Smooth muscle cell of the brain vasculature (primary cell): ENCODE results near the gene KLF7.
A peak's percentile ranks its signal among the peaks of the same experiment; 100 is the strongest.

Experiments used
- DNase-seq: peaks from one replicate; pipeline ENCODE4 v3.0.0-alpha.2; 2012; ENCODE audit warnings: low read depth, low spot score

KLF7 gene

DNA sequence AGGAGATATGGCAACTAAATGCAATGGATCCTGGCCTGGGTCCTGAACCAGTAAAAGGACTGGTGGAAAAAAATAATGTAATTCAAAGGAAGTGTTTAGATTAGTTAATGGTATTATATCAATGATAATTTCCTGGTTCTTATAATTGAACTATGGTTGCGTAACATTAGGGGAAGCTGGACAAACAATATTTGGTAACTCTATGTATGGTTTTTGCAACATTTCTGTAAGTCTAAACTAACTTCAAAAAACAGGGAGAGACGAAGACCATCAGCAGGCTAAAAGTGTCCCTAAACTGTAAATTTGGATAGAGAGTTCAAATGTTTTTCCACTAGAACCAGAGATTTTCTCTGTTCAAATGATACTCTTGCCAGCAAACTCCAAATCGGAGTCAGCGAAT is 36.9 kb downstream of the KLF7 start:
- no peak for DNase-seq

DNA sequence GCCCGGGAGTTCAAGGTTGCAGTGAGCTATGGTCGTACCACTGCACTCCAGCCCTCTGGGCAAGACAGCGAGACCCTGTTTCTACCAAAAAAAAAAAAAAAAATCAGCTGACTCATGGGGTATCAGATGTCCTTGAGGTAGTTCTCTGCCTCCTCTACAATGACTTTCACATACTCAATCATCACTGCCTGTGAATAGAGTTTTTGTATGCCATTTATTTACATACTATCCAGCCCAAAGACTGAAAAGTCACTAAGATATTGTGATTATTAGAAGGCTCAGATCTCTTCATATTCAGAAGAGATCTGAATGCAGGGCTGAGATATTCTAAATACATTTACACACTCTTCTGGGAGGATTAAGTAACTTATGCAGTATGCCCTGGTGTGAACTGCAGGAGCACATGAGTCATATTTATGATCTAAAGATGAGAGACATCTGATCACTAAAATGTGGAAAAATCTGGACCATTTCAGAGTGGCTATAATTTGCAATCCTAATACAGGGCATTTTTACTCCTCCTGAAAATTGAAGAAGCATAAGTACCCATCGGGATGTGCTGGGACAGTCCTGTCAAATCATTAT is 38.9 kb downstream of the KLF7 start:
- DNase-seq = peak; percentile 41

DNA sequence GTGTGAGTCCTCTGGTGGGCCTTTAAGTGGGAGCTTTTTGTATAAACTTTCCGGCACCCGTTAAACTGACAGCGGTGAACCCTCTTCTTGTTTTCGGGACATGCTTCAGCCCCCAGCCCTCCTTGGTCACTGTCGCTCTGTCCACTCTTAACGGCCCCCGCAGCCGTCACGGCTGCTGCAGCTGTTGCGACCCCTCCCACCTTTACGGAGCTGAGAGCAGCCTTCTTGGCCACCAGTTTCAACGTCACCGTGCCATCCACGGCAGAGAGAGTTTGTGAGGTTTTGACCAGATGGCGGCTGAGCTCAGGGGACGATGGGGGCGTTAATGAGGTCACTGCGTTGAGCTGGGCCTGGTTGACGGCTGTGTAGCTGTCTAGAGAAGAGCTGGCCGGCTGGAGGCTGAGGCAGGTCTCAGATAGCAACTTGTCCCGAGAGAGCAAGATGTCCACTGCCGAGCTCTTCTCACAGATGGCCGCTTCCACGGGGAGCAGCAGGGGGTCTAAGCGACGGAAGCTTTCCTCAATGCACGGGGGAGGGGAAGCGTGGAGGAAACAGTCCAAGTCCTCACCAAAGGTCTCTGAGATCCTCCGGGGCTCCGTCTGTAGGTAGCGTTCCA is 41.9 kb downstream of the KLF7 start:
- DNase-seq = no peak

DNA sequence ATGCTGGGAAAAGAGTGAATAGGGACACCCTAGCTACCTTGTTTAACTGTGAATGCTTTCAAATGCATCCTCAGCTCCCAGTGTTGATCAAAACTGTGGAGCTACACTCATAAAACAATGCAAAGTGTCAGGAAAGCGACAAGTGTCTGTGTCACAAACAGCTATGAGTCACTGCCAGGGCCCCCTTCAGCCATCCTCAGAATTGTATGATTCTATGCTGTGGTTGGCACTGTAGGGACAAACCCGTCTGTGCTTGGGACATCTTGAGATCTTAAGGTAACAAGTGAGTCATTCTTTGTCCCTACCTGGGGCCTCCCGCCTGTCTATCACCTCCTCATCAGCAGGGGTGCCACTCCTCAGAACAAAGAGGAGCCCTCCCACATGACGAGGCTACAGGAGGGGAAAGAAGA is 42.4 kb downstream of the KLF7 start:
- no peak for DNase-seq

DNA sequence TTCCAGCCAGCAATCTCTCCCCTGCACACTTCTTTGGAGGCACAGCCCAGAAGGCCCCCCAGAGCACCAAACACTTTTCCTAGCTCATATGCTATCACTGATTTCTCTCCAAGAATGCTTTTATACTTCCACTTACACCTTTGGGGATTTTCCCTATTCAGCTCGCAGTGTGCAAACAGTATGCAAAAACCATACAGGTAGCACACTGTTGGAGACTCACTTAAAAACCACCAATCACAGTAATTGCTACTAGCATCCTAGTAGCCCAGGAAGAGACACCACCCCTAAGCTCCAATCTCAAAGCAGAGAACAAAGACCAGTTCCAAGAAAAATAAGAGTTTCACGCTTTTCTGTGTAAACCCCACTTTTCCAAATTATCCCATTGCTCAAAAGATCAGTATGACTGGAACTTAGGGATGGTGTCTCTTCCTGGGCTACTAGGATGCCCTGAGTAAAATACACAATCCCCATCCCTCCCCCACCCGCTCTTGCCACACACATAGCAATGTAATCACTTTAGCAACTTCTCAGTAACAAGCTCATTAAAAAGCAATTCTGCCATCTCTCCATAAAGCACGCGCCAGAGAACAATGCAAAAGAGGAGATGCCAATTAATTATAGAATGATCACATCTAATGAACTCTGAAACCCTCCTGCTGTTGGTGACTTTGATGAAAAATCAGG is 43.0 kb downstream of the KLF7 start:
- no peak for DNase-seq

DNA sequence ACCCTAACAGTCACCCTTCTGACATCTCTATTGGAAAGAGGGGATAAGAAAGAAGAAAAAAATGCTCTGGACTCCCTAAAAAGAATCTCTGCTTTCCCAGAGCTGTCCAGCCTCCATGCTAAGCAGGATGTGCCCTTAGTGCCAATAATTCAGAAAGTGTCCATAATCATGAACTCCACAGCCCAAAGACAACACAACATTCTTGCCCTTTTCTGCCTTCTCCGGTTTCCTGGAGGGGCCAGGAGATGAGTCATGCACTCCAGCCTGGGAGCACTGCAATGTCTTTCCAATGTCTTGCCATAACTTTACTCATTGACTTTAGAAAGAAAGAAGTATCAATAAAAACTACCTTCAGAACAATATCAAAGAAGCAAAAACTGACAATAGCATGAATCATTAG is 44.0 kb downstream of the KLF7 start:
- peak; percentile 71 for DNase-seq

DNA sequence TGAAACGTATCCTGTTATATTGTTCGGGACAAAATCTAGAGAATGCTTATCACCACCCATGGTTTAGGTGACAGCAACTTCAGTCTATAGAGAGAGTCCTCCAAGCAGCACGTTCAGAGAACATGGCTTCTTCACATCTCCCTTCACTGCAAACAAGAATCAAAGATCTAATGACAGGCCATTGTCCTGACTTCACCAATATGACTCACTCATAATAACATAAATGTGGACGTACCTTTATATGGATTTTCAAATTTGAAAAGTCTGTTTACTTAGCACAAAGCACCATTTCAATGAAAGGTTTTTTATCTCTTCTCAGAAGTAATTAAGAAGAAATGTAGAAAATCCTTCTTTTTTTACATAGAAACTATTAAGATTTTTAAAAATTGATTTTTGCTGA is 46.7 kb downstream of the KLF7 start:
- no peak for DNase-seq

DNA sequence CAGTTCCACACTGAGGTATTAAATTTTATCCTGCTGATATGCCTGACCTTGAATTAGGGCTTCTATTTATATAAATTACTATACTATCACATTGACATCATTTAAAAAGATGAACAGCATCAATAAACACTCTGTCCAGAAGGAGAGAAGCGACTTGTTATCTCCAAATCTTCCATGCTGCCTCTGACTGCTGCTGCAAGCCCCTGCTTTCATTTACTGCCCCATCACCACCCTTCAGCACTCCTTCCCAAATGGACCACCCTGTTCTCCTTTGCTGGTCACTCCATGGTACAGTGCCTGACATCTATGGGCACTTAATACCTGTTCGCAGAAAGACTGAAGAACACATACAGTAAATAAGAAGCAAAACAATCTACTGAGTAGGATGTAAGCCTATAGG is 48.1 kb downstream of the KLF7 start:
- no peak for DNase-seq

DNA sequence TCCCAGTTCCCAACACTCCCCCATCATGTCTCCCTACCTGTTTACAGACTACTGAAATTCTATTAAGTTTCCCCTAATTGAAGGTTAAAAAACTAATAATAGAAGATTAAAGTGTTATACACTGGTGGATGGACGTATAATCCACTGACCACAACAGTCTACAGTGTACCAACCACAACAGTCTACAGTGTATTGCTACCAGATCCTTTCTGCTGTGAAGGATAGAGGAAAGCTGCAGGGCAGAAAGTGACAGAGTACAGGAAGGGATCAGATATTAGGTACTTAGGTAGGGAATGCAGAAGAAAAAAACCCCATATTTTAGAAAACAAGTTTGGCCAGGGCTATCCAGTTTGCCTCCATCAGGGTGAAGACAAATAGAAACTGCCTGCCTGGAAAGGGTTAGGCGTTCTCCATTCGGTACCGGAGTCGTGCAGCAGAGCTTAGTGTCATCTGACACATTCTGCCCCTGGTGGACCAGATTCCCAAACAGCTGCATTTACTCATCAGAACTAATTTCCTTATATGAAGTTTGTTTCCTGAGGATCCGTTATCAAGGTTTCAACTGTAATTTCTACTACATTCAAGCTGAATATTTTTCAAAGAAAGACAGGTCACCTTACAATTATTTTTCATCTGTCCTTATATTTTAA is 49.9 kb downstream of the KLF7 start:
- DNase-seq = no peak

DNA sequence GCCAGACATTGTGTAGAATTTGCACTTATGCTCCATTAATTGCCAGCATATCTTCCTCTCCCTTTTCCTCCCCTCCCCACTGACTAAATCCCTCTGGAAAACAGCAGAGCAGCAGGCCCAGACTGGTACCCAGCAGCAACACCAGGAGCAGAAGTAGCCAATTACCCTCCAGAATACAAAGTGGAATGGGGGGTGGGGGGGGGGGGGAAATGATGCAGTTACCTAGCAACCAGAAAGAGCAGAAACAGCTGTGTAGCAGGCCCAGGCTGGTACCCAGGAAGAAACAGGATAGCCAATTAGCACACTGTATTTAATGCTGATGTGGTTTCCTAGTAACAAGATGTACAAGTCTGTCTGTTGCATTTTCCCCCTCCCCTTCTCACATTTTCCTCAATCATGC is 52.3 kb downstream of the KLF7 start:
- no peak for DNase-seq

DNA sequence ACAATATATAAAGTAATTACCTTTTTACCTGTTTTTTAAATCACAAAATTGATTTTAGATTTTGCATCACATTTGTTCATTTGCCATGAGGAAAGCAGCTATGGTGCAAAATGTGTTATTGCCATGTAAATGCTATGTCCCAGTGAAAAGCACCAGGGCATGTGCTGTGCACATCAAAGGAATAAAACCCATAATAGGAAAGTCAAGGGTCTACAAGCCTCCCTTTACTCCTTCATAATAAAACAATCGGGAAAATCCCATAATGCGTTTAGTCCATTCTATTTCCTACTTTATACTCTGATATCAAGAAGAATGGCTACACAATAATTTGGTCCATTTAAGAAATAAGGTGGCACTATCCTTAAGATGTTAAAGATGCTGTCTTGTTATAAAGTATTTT is 53.0 kb downstream of the KLF7 start:
- DNase-seq = no peak

DNA sequence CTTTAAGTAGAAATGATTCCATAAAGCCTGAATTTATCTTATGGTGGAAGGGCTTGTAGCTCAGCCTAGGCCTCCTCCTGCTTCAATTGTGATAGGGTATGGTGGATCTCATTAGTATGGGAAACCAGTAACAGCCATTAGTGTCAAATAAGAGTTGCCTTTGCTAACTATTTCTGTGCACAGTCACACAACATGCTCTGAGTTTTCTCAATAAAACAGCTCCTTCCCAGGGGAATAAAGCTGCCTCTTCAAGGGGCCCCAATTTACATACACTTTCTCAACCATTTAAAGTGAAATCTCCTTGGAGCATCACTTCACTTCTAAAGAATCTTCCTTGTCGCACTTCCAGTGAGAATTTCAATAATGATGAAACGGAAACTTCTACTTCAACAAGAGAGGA is 53.4 kb downstream of the KLF7 start:
- no peak for DNase-seq

DNA sequence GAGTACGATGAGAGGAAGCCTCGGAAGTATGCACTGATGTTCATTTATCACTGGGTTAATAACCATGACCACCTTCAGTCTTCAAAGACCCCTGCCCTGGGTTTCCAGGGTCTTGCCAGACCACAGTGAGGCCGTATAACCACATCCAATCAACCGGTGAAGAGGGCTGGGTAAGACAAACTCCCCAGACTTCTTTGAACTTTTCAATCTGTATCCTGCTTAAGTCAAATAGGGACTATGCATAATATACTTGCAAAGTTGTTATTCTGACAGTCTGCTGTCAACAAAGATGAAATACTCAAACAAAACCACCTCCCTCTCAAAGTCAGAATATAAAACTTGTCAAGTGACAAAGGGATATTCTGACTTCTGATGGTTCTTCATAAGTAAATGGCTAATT is 54.0 kb downstream of the KLF7 start:
- no peak for DNase-seq

DNA sequence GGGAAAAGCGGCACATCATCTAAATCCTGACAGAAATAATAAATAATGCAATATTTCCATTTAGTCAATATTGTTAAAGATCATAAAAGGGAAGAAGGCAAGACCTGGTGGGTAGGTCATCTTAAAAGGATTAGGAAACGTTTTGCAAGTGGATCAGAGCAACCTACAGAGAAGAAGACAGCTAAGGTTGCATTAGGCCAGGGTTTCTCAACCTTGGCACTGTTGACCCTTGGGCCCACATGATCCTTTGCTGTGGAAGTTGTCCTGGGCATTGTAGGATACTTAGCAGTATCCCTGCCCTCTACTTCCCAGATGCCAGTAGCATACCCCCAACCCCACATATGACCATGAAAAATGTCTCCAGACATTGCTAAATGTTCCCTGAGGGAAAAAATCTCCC is 55.0 kb downstream of the KLF7 start:
- DNase-seq = no peak

DNA sequence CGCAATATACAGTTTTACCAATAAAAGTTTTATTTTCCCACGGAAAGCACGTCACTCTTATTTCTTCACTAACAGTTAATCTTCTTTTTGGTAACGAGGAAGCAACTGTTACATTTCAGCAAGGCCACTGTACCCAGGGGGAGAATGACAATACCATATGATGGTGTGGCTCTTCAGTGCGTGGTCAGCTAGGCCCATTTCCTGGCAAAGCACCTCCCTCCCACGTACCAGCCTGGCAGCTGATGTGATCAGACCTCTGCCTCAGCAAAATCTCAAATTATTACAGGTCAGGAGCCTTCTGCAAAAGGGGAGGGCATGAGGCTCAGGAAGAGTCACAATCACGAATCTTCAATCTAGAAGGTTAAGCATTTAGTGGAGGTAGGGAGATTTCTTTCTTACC is 55.4 kb downstream of the KLF7 start:
- no peak for DNase-seq

DNA sequence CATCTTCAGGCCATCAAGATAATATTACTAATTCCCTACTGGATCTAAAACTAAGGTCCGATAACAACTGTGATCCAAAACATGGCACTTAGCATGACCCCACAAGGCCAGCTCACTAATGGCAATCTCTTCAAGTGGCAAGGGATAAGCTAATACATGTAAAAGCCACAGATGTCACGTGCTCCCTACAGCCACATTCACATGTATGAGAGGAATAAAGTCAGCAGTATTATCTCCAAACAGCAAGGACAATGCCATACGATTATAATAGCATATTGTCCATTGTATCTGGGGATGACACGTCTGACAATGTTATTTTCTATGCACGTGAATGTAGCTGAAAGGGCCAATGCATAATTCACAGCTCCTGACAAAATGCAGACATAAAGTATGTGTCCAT is 56.0 kb downstream of the KLF7 start:
- DNase-seq = no peak

DNA sequence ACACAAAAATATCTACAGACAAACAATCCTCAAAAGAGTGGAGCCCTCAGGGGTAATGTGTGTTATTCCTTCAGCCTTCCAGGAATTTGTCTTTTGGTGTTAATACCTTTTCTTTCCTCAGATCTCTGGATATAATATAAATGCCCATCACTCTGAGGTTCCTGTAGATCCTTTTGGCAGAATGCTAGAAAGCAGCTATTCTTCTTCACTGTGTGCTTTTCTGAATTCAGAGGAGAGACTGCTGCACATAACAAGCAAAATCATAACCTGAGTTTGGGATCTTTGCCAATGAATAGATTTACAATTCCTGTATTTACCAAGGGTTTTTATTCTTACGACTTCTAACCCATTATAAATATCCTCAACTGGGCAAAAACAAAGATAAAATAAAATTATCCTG is 57.3 kb downstream of the KLF7 start:
- no peak for DNase-seq

DNA sequence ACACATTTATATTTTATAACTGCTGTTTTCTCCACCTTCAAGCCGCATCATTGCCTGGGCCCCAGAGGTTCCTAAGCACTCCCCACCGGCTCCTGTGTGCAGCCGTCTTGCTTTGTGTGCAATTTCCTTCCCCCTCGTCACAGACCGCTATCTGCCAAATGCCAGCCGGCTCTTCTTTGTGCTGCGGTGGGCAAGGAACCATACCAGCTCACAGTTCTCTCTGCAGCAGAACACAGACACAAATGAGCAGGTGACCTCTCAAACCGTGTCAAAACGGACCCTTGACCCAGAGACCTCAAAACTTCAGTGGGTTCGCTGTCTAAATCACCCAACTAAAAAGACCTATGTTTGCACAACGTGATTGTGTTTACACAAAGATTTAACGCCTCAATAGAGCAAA is 58.2 kb downstream of the KLF7 start:
- no peak for DNase-seq

DNA sequence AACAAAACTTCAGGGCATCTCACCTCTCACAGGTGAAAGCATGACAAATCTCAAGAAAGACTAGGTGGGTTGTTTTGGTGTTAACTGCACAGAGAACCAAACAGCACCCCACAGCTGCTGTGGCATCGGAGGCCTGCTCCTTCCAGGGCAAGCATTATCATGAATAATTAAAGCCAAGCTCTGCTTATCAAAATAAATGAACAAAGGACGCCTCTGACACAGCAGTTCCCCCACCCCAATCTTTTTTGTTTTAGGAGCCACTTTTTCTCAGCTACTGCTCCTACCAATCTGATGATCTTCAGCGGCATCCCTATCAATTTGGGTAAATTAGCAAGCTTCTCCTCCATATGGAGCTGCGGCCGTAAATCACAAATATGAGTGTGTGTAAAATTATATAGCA is 58.6 kb downstream of the KLF7 start:
- DNase-seq = no peak

DNA sequence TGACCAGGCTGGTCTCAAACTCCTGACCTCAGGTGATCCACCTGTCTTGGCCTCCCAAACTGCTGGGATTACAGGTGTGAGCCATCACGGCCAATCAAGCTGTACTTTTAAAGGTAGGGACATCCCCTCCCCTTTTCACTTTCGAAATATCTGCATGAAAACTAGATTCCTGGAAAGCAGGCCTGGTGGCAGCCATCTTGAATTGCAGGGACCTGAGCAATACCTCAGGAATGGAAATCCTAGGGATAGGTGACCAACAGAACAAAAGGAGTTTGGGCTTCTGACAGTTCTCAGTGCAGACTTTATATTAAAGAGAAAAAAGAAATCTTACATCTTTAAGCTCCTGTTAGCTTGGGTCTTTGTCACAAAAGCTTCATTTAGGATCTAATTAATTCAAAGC is 62.6 kb downstream of the KLF7 start:
- no peak for DNase-seq

DNA sequence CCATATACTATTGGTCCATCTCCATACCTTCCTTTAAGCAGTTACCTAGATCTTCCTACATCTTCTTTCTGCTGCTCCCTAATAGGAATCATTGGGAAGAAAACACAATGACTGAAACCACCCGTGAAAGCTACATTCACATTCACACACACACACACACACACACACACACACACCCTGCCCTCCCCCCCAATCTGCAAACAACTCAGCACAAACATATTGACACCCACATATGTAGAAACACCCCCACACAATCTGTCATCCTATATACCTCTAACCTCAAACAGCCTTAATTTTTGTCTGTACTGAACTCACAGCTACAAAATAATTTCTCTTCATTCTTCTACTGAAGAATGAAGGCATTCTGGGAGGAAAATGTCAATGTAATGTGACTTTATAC is 63.8 kb downstream of the KLF7 start:
- no peak for DNase-seq

DNA sequence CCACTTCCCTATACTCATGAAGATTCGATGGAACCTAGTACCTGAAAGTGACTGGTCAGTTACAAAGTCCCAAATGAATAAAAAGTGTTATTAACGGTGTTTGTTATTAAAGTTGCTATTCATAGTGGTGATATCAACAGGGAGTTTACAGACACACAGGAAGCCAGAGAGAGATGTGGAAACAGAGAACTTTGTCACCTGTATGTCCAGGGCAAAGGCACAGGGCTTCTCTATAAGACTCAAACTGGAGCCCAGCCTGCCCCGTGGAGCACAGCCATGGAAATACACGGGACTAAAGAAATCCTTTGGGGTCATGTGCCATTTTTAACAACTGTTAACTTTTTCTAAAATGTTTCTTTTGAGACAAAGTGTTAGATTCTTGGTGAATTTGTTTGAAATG is 68.5 kb downstream of the KLF7 start:
- DNase-seq = no peak

DNA sequence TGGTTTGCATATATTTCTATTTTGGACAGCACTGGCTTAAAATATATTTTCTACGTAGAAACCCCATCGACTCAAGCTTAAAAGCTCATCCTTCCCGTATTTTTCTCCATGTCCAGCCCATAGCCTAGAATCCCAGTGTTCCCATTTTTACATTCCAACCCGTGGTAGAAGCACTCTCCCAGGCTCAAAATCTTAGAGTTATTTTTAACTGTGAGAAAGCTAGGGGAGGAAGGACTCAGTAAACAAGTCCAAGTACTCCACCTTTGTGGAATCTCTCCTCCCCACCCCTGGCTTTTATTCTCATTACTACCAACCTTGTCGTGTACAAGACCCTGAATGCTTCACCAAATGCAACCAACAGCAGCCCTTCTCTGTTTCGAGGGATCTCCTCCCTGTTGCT is 69.8 kb downstream of the KLF7 start:
- DNase-seq = no peak
